PC-9 (cell line): ENCODE data around the gene ITGB5.

Experiments
- CTCF ChIP-seq: fragments of 200-600 bp; sonication (generic); conservative IDR thresholded peaks from 2 replicates; pipeline ENCODE4 v1.6.1; 2017; ENCODE audit warnings: mixed run types, antibody characterized with exemption, mild to moderate bottlenecking, moderate library complexity
- EZH2 ChIP-seq: fragments of 200-600 bp; sonication (generic); IDR thresholded peaks from 2 replicates; pipeline ENCODE4 v1.8.0; 2017; ENCODE audit warnings: antibody characterized with exemption, low read depth

DNA sequence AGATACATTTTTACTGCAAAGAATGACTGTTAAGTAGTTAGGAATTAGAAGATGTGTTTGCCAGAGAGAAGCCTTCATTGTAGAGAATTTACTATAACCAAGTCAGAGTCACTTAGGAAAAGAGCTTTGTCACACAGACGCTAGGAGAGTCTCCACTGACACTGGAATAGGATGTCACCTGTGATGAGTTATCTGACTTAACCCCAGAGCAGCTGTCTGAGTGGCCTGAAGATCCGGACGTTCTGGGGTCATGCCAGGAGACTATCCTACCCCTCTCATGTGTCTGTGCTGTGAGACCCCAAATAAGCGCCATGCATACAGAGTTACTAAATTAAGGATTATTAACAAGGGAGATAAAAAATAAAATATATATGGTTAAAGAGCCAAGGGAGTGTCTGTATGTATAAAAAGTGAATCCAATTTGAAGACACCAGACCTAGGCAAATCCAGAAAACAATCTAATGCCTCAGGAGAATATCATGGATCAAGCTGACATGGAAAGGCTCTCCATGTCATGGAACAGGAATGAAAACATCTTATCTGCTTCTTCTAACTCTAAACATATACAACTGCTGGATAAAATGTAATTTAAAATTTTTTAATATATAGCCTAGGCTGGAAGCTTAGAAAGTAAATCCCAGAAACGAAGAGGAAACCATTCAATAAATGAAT is 43.5 kb downstream of the ITGB5 start:
- TF ChIP-seq CTCF: no peak
- TF ChIP-seq EZH2: no peak
